HG03097 (cell line): ENCODE results near the gene XDH.

Source experiments
- ATAC-seq: cut with Tn5 transposase; IDR thresholded peaks from one replicate; pipeline ENCODE4 v1.9.1; 2021; ENCODE audit not compliant: unreplicated experiment, low FRiP score

XDH gene

GRCh38 chr2:31414601-31415241 is at the start of gene XDH:
XDH (minus strand) TSS chr2:31414742; CDS start chr2:31414666, 76 bp downstream.
- no peak for ATAC-seq

- ATAC-seq, result no peak
Measured at GRCh38 chr2:31457651-31458050, 43.1 kb upstream of the XDH start.

GRCh38 chr2:31446848-31447247 is 32.3 kb upstream of the XDH start:
- ATAC-seq, result no peak

GRCh38 chr2:31442376-31442775 is 27.8 kb upstream of the XDH start:
- no peak for ATAC-seq

GRCh38 chr2:31440764-31441163 is 26.2 kb upstream of the XDH start:
- ATAC-seq, result no peak

GRCh38 chr2:31434911-31435310 is 20.4 kb upstream of the XDH start:
- ATAC-seq, result no peak

- no peak for ATAC-seq
Measured at GRCh38 chr2:31433541-31433940, 19.0 kb upstream of the XDH start.

GRCh38 chr2:31430439-31431165 is 16.1 kb upstream of the XDH start:
- ATAC-seq, result no peak

GRCh38 chr2:31429759-31430438 is 15.4 kb upstream of the XDH start:
- ATAC-seq, result no peak

- no peak for ATAC-seq
Measured at GRCh38 chr2:31429040-31429439, 14.5 kb upstream of the XDH start.

- no peak for ATAC-seq
Measured at GRCh38 chr2:31428001-31428418, 13.5 kb upstream of the XDH start.

GRCh38 chr2:31426096-31426495 is 11.6 kb upstream of the XDH start:
- no peak for ATAC-seq

- ATAC-seq, result no peak
Measured at GRCh38 chr2:31421634-31422033, 7.1 kb upstream of the XDH start.

GRCh38 chr2:31420936-31421335 is 6.4 kb upstream of the XDH start:
- no peak for ATAC-seq

GRCh38 chr2:31419386-31419785 is 4.8 kb upstream of the XDH start:
- ATAC-seq, result no peak

- ATAC-seq, result no peak
Measured at GRCh38 chr2:31415421-31415820, 879 bp upstream of the XDH start.

- ATAC-seq, result no peak
Measured at GRCh38 chr2:31413862-31414550, 536 bp downstream of the XDH start.

GRCh38 chr2:31413025-31413424 is 1.5 kb downstream of the XDH start:
- no peak for ATAC-seq

- no peak for ATAC-seq
Measured at GRCh38 chr2:31411771-31412170, 2.8 kb downstream of the XDH start.

GRCh38 chr2:31406593-31407385 is 7.8 kb downstream of the XDH start:
- ATAC-seq, result no peak
